Smooth muscle cell (in vitro differentiated cells): ENCODE results near the gene SNAPC5. TPM values are rescaled to one million over a fixed set of nuclear protein-coding genes. Genes with fewer than 3 reads are reported as not detected.
"Not testable (repeated sequence)": the region's sequence is repeated elsewhere in the genome, so short reads cannot be mapped to it uniquely, and the experiment has no call there.

ENCODE experiments used
- DNase-seq: peaks from one replicate; lab custom pipeline; 2025; ENCODE audit not compliant: unreplicated experiment; lab: John Stamatoyannopoulos, UW
- H2AFZ ChIP-seq: fragments of 200-600 bp; sonication (generic); 2 replicates; pipeline ENCODE4 v1.6.0; 2016; ENCODE audit warnings: antibody characterized with exemption, low read depth, mild to moderate bottlenecking
- H3F3A ChIP-seq: fragments of 200-600 bp; sonication (generic); 2 replicates; pipeline ENCODE4 v1.6.0; 2017; ENCODE audit warnings: antibody characterized with exemption, low read depth
- H3K27ac ChIP-seq: fragments of 200-600 bp; sonication (generic); 2 replicates; pipeline ENCODE4 v1.5.1; 2016; ENCODE audit warnings: low read depth, mild to moderate bottlenecking
- H3K27me3 ChIP-seq: fragments of 200-600 bp; sonication (generic); 2 replicates; pipeline ENCODE4 v1.6.1; 2016; ENCODE audit warnings: low read depth, mild to moderate bottlenecking
- H3K36me3 ChIP-seq: fragments of 200-600 bp; sonication (generic); 2 replicates; pipeline ENCODE4 v1.5.1; 2016; ENCODE audit warnings: low read depth
- H3K4me1 ChIP-seq: fragments of 200-600 bp; sonication (generic); 2 replicates; pipeline ENCODE4 v1.5.1; 2016; ENCODE audit warnings: low read depth
- H3K4me2 ChIP-seq: fragments of 200-600 bp; sonication (generic); 2 replicates; pipeline ENCODE4 v1.6.0; 2016; ENCODE audit warnings: mild to moderate bottlenecking
- H3K4me3 ChIP-seq: fragments of 200-600 bp; sonication (generic); 2 replicates; pipeline ENCODE4 v1.5.1; 2016; ENCODE audit warnings: mild to moderate bottlenecking
- H3K79me2 ChIP-seq: fragments of 200-600 bp; sonication (generic); 2 replicates; pipeline ENCODE4 v1.6.0; 2016; ENCODE audit warnings: low read depth, mild to moderate bottlenecking
- H3K9ac ChIP-seq: fragments of 200-600 bp; sonication (generic); 2 replicates; pipeline ENCODE4 v1.6.0; 2016; ENCODE audit warnings: low read depth
- H3K9me3 ChIP-seq: fragments of 200-600 bp; sonication (generic); replicated peaks from 2 replicates; pipeline ENCODE4 v1.5.1; 2016; ENCODE audit warnings: low read depth
- H4K20me1 ChIP-seq: fragments of 200-600 bp; sonication (generic); 2 replicates; pipeline ENCODE4 v1.6.0; 2016; ENCODE audit warnings: low read depth
- WGBS: methylation state at CpG from one replicate; pipeline ENCODE4 v1.1.7; 2016; ENCODE audit warnings: low lambda C conversion rate; 5-methylcytosine and 5-hydroxymethylcytosine counted together
- polyA plus RNA-seq: library from polyadenylated mRNA; unstranded; fragments of >200 nt; fragmentation: Nextera tagmentation; extraction: Ambion mirVana; gene quantifications from 2 replicates; pipeline ENCODE4 v1.2.1, GENCODE V29; 2016
- total RNA-seq: library from RNA; depleted of rRNA; stranded (reverse); fragments of >200 nt; gene quantifications from 2 replicates; pipeline ENCODE4 v1.2.3, GENCODE V29; 2014
- TF ChIP-seq, protein P1 (sequence below): fragments of 200-600 bp; sonication (generic); IDR thresholded peaks from 2 replicates; pipeline ENCODE4 v1.5.1; 2017; ENCODE audit warnings: borderline replicate concordance, mild to moderate bottlenecking, antibody characterized with exemption; ENCODE audit not compliant: insufficient read depth, poor library complexity, severe bottlenecking

Gene SNAPC5
- total and polyA plus RNA-seq, 2 experiments from 2014 or later, result 19.1 to 27.0 TPM

DNA sequence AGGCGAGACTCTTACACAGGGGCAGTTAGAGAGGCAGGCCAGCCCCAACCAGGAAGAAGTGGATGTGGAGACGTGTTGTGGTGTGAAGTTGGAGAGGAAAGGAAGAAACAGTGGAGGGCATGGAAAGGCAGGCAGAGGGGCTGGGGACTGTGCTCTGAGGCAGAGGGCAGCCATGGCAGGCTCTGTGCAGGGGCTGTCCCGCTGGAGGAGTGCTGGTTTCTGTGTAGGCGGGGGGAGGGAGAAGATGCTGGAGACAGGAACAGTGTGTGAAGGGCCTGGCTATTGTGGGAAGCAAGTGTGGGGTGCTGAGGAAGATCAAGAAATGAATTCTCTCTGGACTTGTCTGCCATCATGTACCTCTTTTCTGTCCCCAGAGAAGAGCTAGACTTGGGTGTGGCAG lies 21.0 kb downstream of the SNAPC5 start:
- no peak overlapping the region for H3K9ac ChIP-seq
- H3K79me2 ChIP-seq, result no peaks in the 10 kb centered on the region
- H3K4me3 ChIP-seq, result no peak overlapping the region
- H3K9me3 ChIP-seq, result no peaks in the 10 kb centered on the region
- H3K27me3 ChIP-seq, result no peaks in the 10 kb centered on the region
- TF ChIP-seq, protein P1, sequence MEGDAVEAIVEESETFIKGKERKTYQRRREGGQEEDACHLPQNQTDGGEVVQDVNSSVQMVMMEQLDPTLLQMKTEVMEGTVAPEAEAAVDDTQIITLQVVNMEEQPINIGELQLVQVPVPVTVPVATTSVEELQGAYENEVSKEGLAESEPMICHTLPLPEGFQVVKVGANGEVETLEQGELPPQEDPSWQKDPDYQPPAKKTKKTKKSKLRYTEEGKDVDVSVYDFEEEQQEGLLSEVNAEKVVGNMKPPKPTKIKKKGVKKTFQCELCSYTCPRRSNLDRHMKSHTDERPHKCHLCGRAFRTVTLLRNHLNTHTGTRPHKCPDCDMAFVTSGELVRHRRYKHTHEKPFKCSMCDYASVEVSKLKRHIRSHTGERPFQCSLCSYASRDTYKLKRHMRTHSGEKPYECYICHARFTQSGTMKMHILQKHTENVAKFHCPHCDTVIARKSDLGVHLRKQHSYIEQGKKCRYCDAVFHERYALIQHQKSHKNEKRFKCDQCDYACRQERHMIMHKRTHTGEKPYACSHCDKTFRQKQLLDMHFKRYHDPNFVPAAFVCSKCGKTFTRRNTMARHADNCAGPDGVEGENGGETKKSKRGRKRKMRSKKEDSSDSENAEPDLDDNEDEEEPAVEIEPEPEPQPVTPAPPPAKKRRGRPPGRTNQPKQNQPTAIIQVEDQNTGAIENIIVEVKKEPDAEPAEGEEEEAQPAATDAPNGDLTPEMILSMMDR, result no peak
- no peak for DNase-seq
- no peak overlapping the region for H3K27ac ChIP-seq
- H2AFZ ChIP-seq, result no peak overlapping the region
- H3K36me3 ChIP-seq, result no peaks in the 10 kb centered on the region
- peaks cover 77% of the 10 kb centered on the region for H4K20me1 ChIP-seq
- peaks cover 6% of the 10 kb centered on the region for H3K4me1 ChIP-seq
- 87% methylated on average over 4 of the region's 4 CpGs for WGBS
- H3K4me2 ChIP-seq, result no peak overlapping the region
- peaks cover 3% of the 10 kb centered on the region for H3F3A ChIP-seq

DNA sequence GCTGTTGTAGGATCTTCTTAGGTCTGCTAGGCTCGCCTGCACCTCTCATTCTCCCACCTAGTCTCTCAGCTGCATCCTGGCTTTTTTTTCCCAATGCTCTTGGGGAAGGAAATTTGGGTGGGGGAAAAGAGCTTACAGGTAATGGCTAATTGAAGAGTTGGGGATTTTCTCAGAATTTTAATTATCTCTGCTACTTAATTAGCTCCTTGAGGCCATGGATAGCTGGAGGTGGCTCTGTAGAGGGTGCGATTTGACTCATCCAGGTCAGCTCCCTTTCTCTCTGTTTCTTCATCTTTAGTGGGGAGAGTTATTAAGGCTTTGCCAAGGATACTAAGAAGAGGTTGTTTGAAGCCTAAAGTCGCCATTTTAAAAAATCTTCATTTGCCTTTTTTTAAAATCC lies 22.6 kb downstream of the SNAPC5 start:
- no peak overlapping the region for H3K9ac ChIP-seq
- no peak overlapping the region for H3K4me2 ChIP-seq
- H3F3A ChIP-seq, result no peaks in the 10 kb centered on the region
- no peak for DNase-seq
- no peak overlapping the region for H2AFZ ChIP-seq
- no peaks in the 10 kb centered on the region for H3K9me3 ChIP-seq
- H4K20me1 ChIP-seq, result peaks cover 62% of the 10 kb centered on the region
- H3K79me2 ChIP-seq, result no peaks in the 10 kb centered on the region
- TF ChIP-seq, protein P1, result no peak
- H3K27me3 ChIP-seq, result no peaks in the 10 kb centered on the region
- H3K4me1 ChIP-seq, result peaks cover 6% of the 10 kb centered on the region
- H3K4me3 ChIP-seq, result no peak overlapping the region
- H3K36me3 ChIP-seq, result no peaks in the 10 kb centered on the region
- WGBS, result 85% methylated on average over 3 of the region's 3 CpGs
- no peak overlapping the region for H3K27ac ChIP-seq

DNA sequence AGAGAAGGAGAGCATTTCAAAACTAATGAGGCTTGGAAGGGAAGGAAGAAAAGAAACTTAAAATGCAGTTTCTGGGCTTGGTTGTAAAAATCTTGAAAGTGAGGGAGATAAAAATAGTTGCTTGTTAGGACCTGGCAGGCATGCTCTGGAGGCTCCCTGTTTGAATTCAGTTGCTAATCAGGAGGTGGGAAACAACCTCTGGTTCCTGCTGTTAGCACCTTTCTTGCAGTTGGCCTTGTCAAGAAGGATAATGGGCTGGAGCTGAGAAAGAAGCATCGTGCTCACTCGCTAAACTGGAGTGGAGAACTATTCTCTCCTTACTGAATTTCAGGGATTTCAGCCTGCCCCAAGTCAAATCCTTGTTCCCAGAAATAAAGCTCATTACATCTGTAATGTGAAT lies 23.4 kb downstream of the SNAPC5 start:
- TF ChIP-seq, protein P1, result no peak
- no peaks in the 10 kb centered on the region for H3F3A ChIP-seq
- peaks cover 53% of the 10 kb centered on the region for H4K20me1 ChIP-seq
- WGBS, result 29% methylated on average over 2 of the region's 2 CpGs
- H3K4me1 ChIP-seq, result peaks cover 6% of the 10 kb centered on the region
- no peak overlapping the region for H2AFZ ChIP-seq
- H3K27ac ChIP-seq, result no peak overlapping the region
- H3K9ac ChIP-seq, result no peak overlapping the region
- no peaks in the 10 kb centered on the region for H3K79me2 ChIP-seq
- no peak overlapping the region for H3K4me3 ChIP-seq
- no peaks in the 10 kb centered on the region for H3K9me3 ChIP-seq
- H3K4me2 ChIP-seq, result no peak overlapping the region
- H3K27me3 ChIP-seq, result no peaks in the 10 kb centered on the region
- no peak for DNase-seq
- H3K36me3 ChIP-seq, result no peaks in the 10 kb centered on the region

DNA sequence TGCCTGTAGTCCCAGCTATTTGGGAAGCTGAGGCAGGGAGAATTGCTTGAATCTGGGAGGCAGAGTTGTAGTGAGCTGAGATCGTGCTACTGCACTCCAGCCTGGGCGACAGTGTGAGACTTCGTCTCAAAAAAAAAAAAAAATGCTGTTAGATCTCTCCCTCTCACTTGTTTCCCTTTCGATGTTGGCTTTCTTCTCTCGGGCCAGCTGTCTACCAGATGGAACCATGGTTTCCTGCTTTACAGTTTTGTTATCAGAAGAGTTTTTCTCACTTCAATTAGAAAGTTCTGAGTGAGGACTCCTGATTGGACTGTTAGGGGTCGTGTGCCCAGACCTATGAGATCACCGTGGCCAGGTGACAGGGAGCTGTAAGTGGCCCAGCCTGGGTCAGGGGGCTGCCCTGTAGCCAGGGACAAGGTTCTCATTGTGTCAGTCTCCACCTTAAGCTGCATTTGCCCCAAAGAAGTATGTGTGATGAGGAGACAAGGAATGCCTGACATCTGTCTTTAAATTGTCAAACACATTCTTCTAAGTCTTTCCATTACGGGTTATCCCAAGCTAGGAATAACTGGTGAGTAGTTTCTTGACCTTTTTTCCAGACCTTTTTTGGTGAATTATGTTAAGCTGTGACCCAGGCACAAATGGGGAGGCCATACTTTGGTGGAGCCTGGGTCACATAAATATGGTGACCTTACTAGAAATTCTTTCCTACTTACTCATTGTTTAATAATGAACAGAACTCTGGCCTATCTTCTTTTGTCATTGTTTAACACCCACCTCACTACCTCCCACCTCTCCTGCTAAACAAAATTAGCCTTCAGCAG lies 25.2 kb downstream of the SNAPC5 start:
- no peaks in the 10 kb centered on the region for H3K9me3 ChIP-seq
- no peaks in the 10 kb centered on the region for H3K36me3 ChIP-seq
- 37% methylated on average over 8 of the region's 8 CpGs for WGBS
- H3K27me3 ChIP-seq, result no peaks in the 10 kb centered on the region
- no peak overlapping the region for H3K4me3 ChIP-seq
- H3K9ac ChIP-seq, result no peak overlapping the region
- no peak for DNase-seq
- peaks cover 39% of the 10 kb centered on the region for H4K20me1 ChIP-seq
- peaks cover 6% of the 10 kb centered on the region for H3K4me1 ChIP-seq
- H3K4me2 ChIP-seq, result no peak overlapping the region
- TF ChIP-seq, protein P1, result no peak
- no peak overlapping the region for H2AFZ ChIP-seq
- H3K27ac ChIP-seq, result peak overlapping the region; percentile 18
- H3K79me2 ChIP-seq, result no peaks in the 10 kb centered on the region
- H3F3A ChIP-seq, result no peaks in the 10 kb centered on the region

DNA sequence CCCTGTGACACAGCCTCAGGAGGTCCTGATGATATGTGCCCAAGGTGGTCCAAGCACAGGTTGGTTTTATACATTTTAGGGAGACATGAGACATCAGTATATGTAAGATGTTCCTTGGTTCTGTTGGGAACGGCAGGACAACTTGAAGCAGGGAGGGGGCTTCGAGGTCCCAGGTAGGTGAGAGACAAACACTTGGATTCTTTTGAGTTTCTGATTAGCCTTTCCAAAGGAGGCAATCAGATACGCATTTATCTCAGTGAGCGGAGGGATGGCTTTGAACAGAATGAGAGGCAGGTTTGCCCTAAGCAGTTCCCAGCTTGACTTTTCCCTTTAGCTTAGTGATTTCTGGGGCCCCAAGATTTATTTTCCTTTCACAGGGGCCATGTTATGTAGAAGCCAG lies 26.7 kb downstream of the SNAPC5 start:
- not testable (repeated sequence) for H3K4me2 ChIP-seq, H3K4me3 ChIP-seq, H3K9ac ChIP-seq, H3K27me3 ChIP-seq, H2AFZ ChIP-seq, H3K79me2 ChIP-seq, H3K4me1 ChIP-seq, H3K27ac ChIP-seq, H3K36me3 ChIP-seq, H3K9me3 ChIP-seq, H3F3A ChIP-seq, DNase-seq
- peaks cover 24% of the 10 kb centered on the region for H4K20me1 ChIP-seq
- 92% methylated on average over 4 of the region's 4 CpGs for WGBS
